ACC112 (cell line): ENCODE measurements around the gene RPL28.

Experiments used
- H2AFZ ChIP-seq: fragments of 200-600 bp; sonication (generic); one replicate; pipeline ENCODE4 v1.6.0; 2017; ENCODE audit warnings: antibody characterized with exemption, low read length; ENCODE audit not compliant: unreplicated experiment
- H3K27ac ChIP-seq: fragments of 200-600 bp; sonication (generic); 2 replicates; pipeline ENCODE4 v1.5.1; 2014; ENCODE audit warnings: low read depth, mild to moderate bottlenecking, antibody characterized with exemption, low read length, moderate library complexity
- H3K27me3 ChIP-seq: fragments of 200-600 bp; sonication (generic); 2 replicates; pipeline ENCODE4 v1.6.1; 2014; ENCODE audit warnings: mild to moderate bottlenecking, antibody characterized with exemption, low read length, moderate library complexity, mixed read lengths; ENCODE audit not compliant: insufficient read depth
- H3K36me3 ChIP-seq: fragments of 200-600 bp; sonication (generic); 2 replicates; pipeline ENCODE4 v1.6.1; 2016; ENCODE audit warnings: mild to moderate bottlenecking, antibody characterized with exemption, low read length, moderate library complexity, mixed read lengths; ENCODE audit not compliant: insufficient read depth
- H3K4me1 ChIP-seq: fragments of 200-600 bp; sonication (generic); one replicate; pipeline ENCODE4 v1.6.1; 2016; ENCODE audit warnings: low read length, mixed read lengths; ENCODE audit not compliant: insufficient read depth, unreplicated experiment, control insufficient read depth
- H3K4me3 ChIP-seq: fragments of 200-600 bp; sonication (generic); 2 replicates; pipeline ENCODE4 v1.5.1; 2014; ENCODE audit warnings: mild to moderate bottlenecking, low read depth, low read length
- H3K79me2 ChIP-seq: fragments of 200-600 bp; sonication (generic); one replicate; pipeline ENCODE4 v1.6.0; 2016; ENCODE audit warnings: low read length; ENCODE audit not compliant: control insufficient read depth, unreplicated experiment, insufficient read depth

The RPL28 gene

DNA sequence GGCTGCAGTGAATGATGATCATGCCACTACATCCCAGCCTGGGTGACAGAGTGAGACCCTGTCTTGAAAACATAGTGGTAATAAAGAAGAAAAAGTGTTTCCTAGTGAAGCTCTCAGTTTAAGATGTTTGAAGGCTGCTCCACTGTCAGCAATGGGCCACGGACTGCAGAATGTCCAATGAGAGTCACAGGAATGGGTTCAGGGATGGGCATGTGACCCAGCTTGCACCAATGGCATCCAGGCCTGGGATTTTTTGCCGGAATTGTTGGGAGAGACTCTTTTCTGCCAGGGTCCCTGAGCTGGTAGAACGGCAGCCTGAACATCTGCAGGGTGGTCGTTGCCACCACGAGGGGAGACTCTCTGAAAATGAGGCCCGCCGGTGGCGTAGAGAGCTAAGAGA lies 51.1 kb downstream of the RPL28 start:
- Histone ChIP-seq H3K36me3 (no peaks in the 10 kb centered on the region), H3K4me1 (no peaks in the 10 kb centered on the region), H3K4me3 (no peak overlapping the region), H3K79me2 (no peaks in the 10 kb centered on the region), H3K27me3 (peaks cover 32% of the 10 kb centered on the region), H2AFZ (no peak overlapping the region), H3K27ac (no peak overlapping the region)

GRCh38 chr19:55437410-55437809 lies 51.7 kb downstream of the RPL28 start:
- H3K4me1 ChIP-seq: no peaks in the 10 kb centered on the region
- H2AFZ ChIP-seq: no peak overlapping the region
- H3K79me2 ChIP-seq: no peaks in the 10 kb centered on the region
- H3K4me3 ChIP-seq: no peak overlapping the region
- H3K27ac ChIP-seq: no peak overlapping the region
- peaks cover 33% of the 10 kb centered on the region for H3K27me3 ChIP-seq
- H3K36me3 ChIP-seq: no peaks in the 10 kb centered on the region

DNA sequence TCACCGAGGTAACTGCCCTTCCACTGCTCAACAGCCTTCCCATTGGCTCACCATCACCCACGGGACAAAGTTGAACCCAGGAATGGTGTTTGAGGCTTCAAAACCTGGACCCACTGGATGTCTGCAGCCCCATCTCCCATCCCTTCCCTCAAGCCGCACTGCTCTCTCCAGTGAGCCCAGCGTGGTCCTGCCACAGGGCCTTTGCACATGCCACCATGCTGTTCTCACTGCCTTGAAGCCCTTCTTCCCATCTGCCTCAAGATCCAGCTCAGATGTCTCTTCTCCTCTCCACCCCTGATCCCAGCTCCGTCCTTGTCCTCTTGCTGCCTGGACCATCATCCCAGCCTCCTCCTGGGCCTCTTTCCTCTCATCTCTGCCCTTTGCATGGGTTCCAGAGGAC lies 53.3 kb downstream of the RPL28 start:
- Histone ChIP-seq H3K27ac (no peak overlapping the region), H3K79me2 (no peaks in the 10 kb centered on the region), H3K4me1 (no peaks in the 10 kb centered on the region), H3K4me3 (no peak overlapping the region), H3K27me3 (peaks cover 40% of the 10 kb centered on the region), H3K36me3 (no peaks in the 10 kb centered on the region), H2AFZ (no peak overlapping the region)

GRCh38 chr19:55440411-55441105 lies 54.8 kb downstream of the RPL28 start:
- H3K36me3 ChIP-seq: no peaks in the 10 kb centered on the region
- H3K79me2 ChIP-seq: no peaks in the 10 kb centered on the region
- no peak overlapping the region for H2AFZ ChIP-seq
- no peak overlapping the region for H3K27ac ChIP-seq
- H3K4me3 ChIP-seq: no peak overlapping the region
- no peaks in the 10 kb centered on the region for H3K4me1 ChIP-seq
- peaks cover 53% of the 10 kb centered on the region for H3K27me3 ChIP-seq

- no peaks in the 10 kb centered on the region for H3K79me2 ChIP-seq
- no peak overlapping the region for H3K27ac ChIP-seq
- no peak overlapping the region for H3K4me3 ChIP-seq
- no peaks in the 10 kb centered on the region for H3K4me1 ChIP-seq
- no peaks in the 10 kb centered on the region for H3K36me3 ChIP-seq
- H2AFZ ChIP-seq: no peak overlapping the region
- H3K27me3 ChIP-seq: peaks cover 53% of the 10 kb centered on the region
Measured at GRCh38 chr19:55441319-55441691, 55.6 kb downstream of the RPL28 start.

DNA sequence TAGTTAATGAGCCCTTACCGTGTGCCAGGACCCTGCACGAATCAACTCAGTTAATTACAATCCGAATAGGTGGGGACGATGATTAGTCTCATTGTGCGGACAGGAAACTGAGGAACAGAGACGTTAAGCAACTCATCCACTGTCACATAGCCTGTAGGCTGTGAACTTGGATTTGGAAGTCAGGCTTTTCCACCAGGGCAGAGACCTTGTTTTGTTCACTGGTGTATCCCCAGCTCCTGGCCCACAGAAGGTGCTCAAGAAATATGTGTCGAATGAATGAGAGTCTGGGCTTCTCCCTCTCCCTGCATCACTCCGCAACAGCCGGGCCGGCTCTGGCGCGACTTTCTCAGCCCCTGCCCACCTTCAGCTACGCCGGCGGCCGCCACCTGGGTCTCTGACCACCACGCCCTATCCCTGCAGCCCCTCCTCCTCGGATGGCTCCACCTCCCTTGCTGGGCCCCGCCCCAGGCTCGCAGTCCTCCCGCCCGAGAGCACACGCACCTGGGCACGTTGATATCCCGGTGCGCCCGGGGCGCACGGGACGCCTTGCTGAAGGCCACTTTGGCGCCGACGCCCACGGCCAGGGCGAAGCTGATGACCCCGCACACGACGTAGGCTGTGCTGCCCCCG lies 56.1 kb downstream of the RPL28 start:
- Histone ChIP-seq H3K27ac (no peak overlapping the region), H3K4me3 (no peak overlapping the region), H2AFZ (no peak overlapping the region), H3K36me3 (no peaks in the 10 kb centered on the region), H3K4me1 (no peaks in the 10 kb centered on the region), H3K79me2 (no peaks in the 10 kb centered on the region), H3K27me3 (peaks cover 53% of the 10 kb centered on the region)

DNA sequence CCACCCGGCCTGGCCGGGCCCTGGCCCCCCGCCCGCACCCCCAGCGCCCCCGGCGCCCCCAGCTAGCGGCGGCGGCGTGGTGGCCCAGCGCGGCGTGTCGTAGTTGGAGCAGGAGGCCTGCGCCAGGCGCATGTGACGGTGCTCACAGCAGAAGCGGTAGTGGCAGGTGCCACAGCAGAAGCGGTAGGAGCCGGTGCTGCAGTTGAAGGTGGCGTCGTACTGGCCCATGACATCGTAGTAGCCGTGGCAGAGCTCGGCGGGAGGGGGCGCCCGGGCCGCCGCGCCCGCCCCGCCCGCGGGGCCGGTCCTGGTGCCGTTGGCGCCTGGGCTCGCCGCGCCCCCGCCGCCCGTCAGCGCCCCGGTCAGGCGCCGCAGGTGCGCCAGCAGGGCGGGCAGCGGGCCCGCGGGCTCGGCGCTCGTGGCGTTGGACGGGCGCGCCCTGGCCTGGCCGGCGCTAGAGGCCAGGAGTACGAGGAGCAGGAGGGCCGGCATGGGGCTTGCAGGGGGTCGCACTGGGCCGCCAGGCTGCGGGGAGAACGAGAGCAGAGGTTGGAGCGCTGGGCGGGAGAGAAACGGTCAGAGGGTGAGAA lies 56.7 kb downstream of the RPL28 start:
- Histone ChIP-seq H3K36me3 (no peaks in the 10 kb centered on the region), H2AFZ (no peak overlapping the region), H3K4me3 (no peak overlapping the region), H3K79me2 (no peaks in the 10 kb centered on the region), H3K27ac (no peak overlapping the region), H3K4me1 (no peaks in the 10 kb centered on the region), H3K27me3 (peaks cover 57% of the 10 kb centered on the region)

DNA sequence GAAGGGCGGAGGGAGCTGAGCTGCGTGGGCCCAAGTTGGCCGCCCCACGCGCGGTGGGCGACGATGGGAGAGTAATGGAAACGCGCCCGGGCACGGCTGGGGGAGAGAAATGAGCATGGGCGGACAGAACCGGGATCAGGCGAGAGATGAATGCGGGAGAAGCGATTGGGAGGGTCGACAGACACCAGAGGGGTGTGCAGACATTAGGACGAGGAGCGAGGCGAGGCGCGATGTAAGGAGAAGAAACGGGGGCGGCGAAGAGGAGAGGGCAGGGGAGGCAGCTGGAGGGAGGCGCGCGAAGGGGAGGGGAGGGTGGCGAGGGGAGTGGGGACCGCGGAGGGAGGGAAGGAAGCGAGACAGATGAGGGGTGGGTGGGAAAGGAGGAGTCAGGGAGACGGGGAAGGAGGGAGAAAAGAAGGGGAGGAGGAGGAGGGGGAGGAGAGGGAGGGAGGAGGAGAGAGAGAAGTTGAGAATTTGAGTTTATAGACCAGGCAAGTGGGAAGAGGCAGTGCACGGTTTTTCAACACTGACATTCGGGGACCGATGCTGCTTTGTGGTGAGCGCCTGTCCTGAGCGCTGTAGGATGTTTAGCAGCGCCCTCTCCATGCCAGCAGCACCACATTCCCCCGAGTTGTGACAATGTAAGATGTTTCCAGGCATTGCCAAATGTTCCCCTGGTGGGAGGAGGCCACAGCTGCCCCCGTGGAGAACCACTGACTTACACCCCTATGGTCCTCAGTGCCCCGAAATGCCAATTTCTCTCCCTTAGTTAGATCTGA lies 57.5 kb downstream of the RPL28 start, which contains the start of gene SHISA7:
TSS of gene SHISA7 (minus strand) at position 256 of the 779 bp plus-strand sequence. CDS start 437 bp downstream, outside the sequence.
- Histone ChIP-seq H3K4me3 (no peak within 1 kb of the TSS), H3K27me3 (peaks cover 57% of the 10 kb centered on the region)

DNA sequence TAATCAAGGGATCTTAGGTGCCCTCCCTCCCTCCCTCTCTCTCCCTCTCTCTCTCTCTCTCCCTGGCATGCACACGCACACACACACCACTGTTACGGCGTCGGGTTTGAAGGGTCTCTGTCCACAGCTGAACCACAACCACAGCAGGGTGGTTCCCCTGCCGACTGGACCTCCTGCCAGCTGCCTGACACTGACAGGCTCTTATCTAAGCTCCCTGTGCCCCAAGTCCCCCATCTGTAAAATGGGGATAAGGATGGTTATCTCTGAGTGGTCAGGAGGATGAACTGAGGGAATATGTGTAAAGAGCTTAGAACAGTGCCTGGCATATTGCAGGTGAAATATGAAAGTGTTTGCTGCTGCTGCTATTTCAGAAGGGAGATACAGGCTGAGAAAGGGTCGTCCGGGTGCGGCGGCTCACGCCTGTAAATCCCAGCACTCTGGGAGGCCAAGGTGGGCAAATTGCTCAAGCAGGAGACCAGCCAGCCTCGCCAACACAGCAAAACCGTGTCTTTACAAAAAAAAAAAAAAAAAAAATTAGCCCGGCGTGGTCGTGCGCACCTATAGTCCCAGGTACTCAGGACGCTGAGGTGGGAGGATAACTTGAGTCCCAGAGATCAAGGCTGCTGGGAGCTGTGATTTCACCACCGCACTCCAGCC lies 58.2 kb downstream of the RPL28 start:
- Histone ChIP-seq H3K27me3 (peaks cover 57% of the 10 kb centered on the region), H3K4me1 (no peaks in the 10 kb centered on the region), H3K36me3 (no peaks in the 10 kb centered on the region), H3K4me3 (no peak overlapping the region), H3K27ac (no peak overlapping the region), H3K79me2 (no peaks in the 10 kb centered on the region), H2AFZ (no peak overlapping the region)

More for the DNA sequence above, 57.5 kb downstream of the RPL28 start, which contains the start of gene SHISA7:
- H3K36me3 ChIP-seq: no peaks in the 10 kb centered on the region
- H3K79me2 ChIP-seq: no peaks in the 10 kb centered on the region
- no peaks in the 10 kb centered on the region for H3K4me1 ChIP-seq
- no peak within 1 kb of the TSS for H2AFZ ChIP-seq
- no peak within 1 kb of the TSS for H3K27ac ChIP-seq

DNA sequence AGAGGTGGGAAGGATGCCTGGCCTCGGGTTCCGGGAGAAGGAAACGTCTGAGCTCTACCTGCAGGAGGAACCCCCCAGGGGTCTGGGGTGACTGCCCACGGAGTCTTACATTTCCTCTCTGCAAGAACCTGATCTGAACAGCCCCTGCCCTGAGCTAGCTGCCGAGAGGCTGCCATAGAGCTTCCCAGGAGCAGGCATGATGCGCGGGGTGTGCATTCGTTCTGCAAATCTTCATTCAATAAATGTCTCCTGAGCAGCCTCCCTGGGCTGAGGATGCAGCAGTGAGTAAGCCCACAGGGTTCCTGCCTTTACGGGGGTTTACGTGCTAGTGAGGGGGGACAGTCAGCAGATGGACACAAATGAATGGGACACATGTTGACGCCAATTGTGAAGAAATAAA lies 58.9 kb downstream of the RPL28 start:
- Histone ChIP-seq H3K27ac (no peak overlapping the region), H3K79me2 (no peaks in the 10 kb centered on the region), H2AFZ (no peak overlapping the region), H3K4me3 (no peak overlapping the region), H3K36me3 (no peaks in the 10 kb centered on the region), H3K27me3 (peaks cover 57% of the 10 kb centered on the region), H3K4me1 (no peaks in the 10 kb centered on the region)
